Limb (tissue), 2 donors: ENCODE data around the gene ZBTB47.

Source experiments
- DNase-seq, 2 donors: peaks; one replicate each; pipeline ENCODE4 v3.0.0-alpha.2; 2016; ENCODE audit errors: extremely low spot score in 2 of 2

Gene ZBTB47

GRCh38 chr3:42665050-42665878, 11.8 kb downstream of the ZBTB47 start:
- DNase-seq: no peak

DNA sequence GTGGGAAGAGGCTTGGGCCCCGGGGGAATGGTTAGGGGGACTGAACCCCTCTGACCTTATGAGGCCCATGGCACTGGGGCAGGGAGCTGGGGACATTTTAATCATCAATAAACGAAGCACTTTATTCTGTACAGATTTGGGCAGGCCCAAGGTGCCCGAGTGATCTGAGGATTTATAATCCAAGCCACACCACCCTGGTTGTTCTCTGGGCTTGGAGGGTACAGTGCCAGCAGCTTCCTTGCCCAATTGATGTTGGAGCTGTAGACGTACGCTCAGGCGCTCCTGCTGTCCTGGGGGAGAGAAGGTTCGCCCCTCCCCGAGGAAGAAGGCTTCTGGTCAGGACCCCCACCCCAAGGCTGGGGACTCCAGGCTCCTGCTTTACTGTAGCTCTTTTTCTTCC, 12.5 kb downstream of the ZBTB47 start:
- DNase-seq: no peak

GRCh38 chr3:42666577-42666998, 13.1 kb downstream of the ZBTB47 start:
- DNase-seq: no peak

DNA sequence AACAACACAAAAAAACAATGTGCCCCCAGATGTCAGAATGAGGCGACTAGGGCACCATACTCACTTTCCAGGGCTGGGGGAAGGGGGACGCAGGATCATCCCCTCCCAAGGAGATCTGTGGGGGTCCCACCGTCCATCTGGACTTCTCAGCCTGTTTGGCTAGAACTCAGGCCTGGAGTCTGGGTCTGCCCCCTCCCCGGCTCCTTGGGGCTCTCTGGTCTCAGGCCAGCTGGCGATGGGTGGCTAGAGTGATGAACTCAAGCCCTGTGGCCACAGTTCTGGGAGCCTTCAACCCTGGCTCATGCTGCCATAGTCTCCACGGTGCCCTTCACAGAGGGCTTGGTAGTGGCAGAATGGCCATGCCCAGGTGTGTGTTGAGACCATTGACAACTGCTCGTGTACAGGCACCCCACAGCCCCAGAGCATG, 13.6 kb downstream of the ZBTB47 start:
- DNase-seq: no peak

DNA sequence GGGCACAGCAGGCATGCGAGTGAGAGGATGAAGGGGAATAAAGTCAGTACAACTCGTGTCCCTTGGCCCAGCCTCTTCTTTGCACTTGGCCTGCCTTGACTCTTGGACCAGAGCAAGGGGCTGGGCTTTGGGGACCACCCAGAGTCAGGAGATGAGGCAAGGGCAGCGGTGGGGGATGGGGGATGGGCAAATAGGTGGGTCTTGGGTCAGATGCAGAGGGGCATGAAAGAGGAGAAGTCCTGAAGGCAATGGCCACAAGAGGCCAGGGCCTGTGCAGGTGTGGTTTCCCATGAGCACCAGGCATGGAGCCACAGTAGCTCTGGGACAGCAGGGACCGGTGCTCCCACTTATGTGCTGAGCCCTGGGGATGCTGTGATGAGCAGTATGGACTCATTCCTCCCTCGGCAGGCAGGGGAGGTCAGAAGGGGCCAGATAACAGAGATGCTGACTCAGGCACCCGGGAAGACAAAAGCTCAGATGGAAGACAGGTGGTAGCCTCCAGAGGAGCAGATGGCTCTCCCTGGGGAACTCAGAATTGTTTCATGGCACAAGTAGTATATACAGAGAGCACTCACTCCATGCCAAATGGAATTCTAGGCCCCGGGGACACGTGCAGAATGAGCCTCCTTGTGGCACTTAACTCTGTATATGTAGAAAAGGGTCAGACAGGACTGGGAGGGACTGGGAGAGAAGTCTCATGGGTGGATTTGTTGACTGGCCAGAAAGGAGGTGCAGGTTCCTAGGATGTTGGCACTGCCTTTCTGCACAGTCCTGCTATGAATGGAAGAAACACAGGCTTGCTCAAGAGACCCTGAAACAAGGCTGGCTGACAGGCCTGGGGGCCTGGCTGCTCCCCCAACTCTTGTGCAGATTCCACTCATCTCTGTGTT, 14.3 kb downstream of the ZBTB47 start:
- no peak for DNase-seq

DNA sequence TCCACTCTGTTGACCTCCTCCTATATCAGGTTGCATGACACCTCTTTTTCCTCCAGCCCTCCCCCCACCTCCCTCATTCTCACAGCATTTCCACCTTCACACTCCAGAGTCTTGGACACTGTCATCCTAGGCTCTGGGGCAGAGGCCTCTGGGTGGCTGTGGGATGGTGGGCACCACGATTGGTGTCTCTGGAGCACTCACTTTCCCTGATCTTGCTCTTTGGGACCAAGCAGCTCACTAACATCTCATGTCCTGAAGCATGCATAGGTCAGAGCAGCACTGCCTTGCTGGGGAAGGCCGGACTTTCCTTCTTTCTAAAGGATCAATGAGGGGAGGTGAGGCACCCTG, 14.9 kb downstream of the ZBTB47 start:
- DNase-seq: no peak

DNA sequence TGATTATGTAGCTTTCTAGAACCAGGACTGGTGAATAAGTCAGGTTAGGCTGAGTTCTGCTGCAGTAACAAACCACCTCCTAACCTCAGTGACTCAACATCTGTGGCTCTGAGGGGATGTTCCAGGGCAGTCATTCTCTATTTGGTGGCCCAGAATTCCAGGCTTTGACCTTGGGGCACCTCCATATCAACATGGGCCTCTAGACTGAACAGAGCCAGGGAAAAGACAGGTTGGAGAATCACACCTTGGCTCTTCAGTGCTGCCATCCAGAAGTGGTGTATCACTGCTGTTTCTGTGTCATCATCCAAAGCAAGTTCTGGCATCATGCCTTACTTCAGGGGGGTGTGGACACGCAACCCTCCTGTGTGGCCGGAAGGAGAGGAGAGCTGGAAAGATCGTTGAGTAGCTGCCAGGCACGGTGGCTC, 15.3 kb downstream of the ZBTB47 start:
- DNase-seq: no peak

- no peak for DNase-seq
Observed at GRCh38 chr3:42670051-42670576, 16.6 kb downstream of the ZBTB47 start.

DNA sequence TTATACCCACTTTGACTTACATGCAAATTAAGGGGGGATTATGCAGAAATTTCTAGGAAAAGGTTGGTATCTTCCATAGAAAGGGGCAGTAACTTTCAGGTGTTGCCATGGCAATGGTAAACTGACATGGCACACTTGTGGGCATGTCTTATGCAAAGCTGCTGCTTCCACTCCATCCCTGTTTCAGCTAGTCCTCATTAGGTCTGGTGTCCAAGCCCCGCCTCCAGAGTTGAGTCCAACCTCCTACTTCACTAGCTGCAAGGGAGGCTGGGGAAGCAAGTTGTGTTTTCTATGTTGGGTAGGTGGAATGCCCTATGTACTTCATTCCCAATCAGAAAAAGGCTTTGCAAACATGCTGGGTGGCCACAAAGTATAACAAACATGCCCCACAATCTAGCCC, 17.2 kb downstream of the ZBTB47 start:
- peak in 1 of 2 donors; percentile 6 for DNase-seq

DNA sequence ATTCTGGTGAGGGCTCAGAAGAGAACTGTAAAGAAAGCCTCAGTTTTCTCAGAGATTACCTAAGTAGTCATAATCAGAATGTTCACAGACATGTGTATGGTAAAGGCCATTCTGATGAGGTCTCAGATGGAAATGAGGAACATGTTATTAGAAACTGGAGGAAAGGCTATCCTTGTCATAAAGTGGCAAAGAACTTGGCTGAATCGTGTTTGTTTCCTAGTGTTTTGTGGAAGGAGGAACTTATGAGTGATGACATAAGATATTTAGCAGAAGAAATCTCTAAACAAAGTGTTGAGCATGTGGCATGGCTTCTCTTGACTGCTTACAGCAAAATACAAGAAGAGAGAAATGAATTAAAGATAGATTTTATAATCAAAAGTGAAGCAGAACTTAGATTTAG, 19.0 kb downstream of the ZBTB47 start:
- DNase-seq: no peak

- peak in 1 of 2 donors; percentile 9 for DNase-seq
Observed at GRCh38 chr3:42673082-42673481, 19.6 kb downstream of the ZBTB47 start.

GRCh38 chr3:42674146-42674545, 20.6 kb downstream of the ZBTB47 start:
- DNase-seq: no peak

DNA sequence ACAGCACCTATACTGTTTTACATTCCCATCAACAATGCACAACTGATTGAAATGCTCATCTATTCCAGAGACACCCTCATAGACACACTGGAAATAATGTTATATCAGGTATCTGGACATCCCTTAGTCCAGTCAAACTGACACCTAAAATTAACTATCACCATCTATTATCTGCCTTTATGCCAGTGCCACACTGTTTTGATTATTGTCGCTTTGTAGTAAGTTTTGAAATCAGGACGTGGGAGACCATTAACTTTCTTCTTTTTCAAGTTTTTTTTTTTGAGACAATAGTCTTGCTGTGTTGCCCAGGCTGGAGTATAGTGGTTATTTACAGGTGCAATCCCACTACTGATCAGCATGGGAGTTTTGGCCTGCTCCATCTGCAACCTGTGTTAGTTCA, 22.4 kb downstream of the ZBTB47 start:
- DNase-seq: no peak

DNA sequence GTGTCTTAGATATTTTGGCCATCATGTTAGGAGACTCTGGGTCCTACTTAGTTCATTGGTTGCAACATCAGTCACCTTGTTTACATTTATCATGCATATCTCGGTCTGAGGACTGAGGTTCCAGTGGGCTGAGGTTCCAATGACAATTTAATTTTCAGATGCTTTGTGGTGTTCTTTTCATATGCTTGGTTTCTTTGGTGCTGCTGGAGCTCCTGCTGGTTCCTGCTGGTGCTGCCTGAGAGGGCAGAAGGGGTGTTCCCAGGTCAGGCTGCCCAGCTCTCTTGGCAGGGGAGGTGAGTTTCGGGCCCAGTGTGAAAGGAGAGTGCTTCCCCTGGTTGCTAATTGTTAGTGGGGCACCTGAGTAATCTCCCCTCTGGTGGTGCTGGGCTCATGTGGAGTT, 24.9 kb downstream of the ZBTB47 start:
- peak in 1 of 2 donors; percentile 7 for DNase-seq

- no peak for DNase-seq
Observed at GRCh38 chr3:42680271-42680670, 26.8 kb downstream of the ZBTB47 start.

DNA sequence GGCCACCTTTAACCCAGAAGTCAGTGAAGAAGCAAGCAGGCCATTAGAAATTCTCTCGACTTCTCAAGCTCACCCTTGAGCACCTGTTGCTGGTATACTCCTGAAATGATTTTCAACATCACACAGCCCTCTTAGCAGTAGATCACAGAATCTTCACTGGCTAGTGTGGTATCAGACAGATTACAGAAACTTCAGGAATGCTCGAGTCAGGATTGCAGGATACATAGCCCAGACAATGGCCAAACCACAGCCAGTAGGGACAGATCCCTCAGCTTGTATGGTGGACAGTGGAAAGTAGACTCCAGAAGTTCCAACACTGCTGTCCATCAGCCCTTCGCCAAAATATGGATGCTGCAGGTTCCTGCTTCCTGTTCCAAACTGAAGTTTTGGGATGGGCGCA, 27.3 kb downstream of the ZBTB47 start:
- peak in 1 of 2 donors; percentile 6 for DNase-seq

DNA sequence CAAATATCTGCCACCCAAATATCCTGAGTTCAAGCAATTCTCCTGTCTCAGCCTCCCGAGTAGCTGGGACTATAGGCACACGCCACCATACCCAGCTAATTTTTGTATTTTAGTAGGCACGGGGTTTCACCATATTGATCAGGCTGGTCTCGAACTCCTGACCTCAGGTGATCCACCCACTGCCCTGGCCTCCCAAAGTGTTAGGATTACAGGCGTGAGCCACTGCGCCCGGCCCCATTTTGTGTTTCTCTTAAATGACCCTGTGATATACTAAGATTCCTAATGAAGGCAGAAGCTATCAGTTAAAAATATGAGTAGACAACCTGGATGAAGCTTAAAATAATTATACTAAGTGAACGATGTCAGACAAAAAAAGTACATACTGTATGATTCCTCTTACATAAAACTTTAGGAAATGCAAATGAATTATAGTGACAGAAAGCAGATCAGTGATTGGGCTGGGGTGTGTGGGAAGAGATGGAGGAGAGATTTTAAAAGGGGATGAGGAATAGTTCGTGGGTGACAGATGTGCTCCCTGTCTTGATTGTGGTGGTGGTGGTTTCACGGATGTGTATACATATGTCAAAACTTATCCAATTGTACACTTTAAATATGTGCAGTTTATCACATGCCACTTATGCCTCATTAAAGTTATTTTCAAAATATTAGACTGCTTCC, 28.0 kb downstream of the ZBTB47 start:
- no peak for DNase-seq

GRCh38 chr3:42682301-42683070, 29.0 kb downstream of the ZBTB47 start:
- DNase-seq: peak in 1 of 2 donors; percentile 9

DNA sequence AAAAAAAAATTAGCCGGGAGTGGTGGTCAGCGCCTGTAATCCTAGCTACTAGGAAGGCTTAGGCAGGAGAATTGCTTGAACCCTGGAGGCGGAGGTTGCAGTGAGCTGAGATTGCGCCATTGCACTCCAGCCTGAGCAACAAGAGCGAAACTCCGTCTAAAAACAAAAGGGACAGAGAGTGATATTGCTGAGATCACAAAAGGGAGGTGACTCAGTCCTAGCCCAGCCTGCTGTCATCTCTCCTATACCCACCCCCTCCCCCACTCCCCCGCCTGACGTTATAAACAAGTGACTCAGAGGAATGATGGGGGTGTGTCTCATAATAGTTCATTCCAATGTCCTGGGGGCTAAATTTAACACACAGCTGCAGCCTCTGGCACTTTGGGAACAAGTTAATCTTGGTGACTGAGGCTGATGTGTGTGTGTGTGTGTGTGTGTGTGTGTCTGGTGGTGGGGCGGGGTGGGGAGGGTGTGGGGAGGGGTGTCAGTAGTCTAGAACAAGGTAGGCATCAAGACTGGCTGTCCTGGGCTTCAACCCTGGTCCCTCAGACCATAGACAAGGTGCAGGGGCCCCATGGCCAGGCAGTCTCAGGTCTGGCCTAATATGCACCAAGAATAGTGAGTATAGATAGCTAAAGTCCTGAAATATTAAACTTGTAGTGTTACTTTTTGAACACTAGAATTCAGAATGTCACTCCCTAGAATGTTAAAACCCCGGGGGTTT, 30.5 kb downstream of the ZBTB47 start:
- DNase-seq: peak in 1 of 2 donors; percentile 51
